Activated CD4-positive, alpha-beta T cell treated with anti-CD3 and anti-CD28 coated beads for 1 hour (primary cell): ENCODE results near the gene PCNA.
"Not testable (repeated sequence)": the region's sequence is repeated elsewhere in the genome, so short reads cannot be mapped to it uniquely, and the experiment has no call there.

ENCODE experiments used
- DNase-seq: peaks from one replicate; pipeline ENCODE4 v3.0.0-alpha.2; 2020

Gene PCNA

DNA sequence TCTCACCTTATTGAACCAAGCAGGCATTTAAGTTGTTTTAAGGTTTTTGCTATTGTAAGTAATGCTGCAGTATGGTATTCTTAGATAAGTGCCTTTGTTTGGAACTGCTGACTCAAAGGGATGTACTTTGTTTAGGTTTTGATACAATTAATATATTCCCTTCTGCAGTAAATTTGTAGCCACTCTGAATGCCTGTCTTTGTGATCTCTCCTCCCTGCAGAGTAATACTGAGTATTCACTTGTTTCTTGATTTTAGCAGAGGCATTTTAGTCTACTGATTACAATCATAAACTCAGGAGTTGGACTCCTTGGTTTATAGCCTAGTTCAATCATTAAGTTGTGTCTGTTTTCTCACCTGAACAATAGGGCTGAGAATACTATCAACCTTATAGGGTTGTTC lies 20.4 kb upstream of the PCNA start:
- DNase-seq = no peak

DNA sequence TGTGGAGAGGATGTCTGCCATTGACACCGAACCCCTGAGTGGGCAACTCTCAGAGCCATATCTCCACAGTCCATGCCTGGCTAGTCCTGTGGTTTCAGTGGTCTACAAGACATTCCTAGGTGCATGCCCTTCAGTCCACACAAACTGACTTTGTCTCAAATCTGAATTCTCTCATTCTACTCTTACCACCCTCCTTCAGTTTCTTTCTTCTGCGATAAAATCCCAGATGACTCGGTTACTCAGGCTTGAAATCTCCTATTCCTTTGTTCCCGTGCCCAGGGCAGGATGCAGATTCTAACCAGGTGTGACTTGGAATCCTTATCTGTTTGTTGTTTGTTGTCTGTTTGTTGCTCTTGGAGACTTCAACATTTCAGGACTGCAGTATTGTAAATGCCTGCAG lies 16.3 kb upstream of the PCNA start:
- no peak for DNase-seq

DNA sequence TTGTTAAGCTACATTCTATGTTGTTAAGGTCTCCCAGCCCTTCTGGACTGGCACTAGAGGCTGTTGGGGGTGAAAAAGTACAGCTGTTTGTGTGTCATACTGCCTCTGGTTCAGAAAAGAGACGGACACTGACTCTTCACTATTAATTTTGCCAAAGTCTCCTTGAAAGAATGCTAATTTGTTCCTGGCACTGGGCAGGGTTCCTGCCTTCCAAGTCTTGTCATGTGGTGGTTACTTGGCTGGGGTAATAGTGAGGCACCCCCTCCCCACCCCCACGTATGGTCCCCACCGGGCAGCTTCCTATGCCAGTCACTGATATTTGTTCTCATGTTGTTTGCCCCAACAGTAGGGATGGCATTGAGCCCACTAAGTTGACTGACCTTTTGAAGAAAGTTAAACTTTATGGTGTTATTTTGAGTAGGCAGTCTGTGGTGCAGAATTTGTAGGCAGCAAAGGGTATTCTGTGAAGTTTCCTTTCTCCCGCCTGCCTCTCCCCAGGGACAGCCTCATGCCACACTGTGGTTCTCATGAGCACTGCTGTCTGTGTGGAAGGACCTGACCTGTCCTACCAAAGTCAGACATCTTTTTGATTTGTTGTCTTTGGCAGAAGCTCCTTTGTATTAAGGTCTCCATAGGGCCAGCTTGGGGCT lies 15.7 kb upstream of the PCNA start:
- DNase-seq = no peak

- DNase-seq = no peak
These were observed 14.2 kb upstream of the PCNA start for GRCh38 chr20:5133998-5134397.

DNA sequence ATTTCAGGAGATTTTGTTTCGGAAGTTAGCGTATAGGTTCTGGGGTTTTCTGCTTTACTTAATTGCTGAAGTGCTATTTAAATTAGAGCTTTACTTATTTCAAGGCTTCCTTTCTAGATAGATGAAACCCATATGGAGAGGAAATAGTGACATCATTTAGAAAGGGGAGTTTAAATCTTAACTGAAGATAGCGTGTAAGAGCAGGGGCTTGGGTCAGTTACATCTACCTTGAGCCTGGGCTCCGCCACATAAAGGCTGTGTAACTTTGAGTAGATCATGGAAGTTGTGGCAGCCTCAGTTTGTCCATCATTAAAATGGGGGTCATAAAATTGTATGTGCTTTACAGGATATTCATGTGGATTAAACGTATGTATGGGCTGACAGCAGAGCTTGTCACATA lies 11.7 kb upstream of the PCNA start:
- DNase-seq = no peak

DNA sequence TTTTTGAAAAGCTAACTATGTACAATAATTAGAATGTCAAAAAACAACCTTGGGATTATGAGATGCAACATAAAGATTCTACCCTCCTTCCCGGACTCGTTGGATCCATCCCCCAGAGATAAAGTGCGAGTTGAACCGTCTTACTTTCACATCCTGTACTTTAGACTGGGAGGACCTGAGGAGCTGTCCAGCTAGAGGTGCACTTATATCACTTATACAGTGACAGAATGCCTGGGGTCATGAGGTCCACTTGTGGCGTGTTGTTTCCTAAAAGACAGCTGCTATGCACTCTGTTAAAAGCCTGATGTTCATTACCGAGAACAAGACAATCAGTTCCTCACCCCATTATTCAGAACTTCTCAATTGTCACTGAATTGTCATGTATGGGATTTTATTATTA lies 9.1 kb upstream of the PCNA start:
- no peak for DNase-seq

GRCh38 chr20:5127859-5128424 lies 8.2 kb upstream of the PCNA start:
- DNase-seq = no peak

DNA sequence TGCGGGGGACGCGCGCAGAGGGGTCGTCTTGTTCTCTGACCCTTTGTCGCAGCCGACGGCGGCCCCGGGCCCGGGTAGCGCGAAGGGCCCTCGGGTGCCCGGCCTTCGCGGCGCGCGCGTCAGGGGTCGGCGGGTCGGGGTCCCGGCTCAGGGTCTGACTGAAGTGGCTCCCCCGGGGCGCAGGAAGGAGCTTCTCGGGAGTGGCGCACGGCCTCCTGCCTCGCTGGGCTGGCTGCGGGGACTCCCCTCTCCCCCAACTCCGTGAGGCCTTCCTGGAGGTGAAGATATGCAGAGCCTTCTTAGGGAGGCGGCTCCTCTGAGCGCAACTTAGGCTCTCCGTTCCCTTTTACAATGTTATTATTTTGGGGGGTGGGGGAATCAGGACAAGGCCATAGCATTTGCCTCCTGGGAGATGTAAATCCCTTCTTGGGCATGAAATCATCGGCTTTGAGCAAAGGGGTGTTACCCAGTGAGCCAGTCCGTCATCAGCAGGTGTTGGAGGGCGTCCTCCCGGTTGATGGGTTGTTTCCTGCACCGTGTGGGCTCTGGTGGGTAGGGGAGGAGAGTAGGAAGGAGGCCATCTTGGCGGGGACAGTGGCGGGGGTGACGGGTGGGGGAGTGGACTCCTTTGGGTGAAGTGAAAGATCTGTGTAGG lies 7.6 kb upstream of the PCNA start:
- DNase-seq = peak; percentile 43

DNA sequence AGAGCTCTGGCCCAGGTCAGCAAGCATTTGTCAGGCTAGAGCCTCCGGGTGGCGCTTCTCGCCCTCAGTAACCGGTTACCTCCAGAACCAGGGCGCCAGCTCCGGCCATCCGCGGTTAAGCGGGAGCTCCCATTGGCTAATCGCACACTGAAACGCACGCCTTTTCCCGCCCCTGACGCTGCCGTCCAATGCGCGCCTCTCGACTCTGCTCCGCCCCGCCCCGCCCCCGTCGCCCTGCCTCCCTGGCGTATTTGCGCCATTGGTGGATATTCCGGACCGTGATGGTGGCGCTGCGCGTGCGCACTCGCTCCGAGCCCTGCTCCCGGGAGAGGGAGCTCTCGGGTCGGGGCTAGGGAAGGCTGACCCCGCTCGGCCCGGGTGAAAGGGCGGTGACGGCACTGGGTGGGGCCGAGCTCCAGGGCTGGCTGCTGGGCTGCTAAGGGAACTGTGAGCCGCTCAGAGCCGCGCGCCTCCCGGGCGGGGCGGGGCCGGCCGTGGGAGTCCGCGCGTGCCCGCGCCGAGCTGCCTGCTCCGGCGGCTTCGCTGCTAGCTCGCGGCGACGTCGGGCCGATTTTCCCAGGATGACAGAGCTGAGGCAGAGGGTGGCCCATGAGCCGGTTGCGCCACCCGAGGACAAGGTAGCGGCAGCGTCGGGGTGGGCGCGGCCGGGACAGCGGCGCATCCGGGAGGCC lies 6.9 kb upstream of the PCNA start, which contains the start of gene CDS2:
CDS2 (plus strand) TSS at position 497 of the 692 bp plus-strand sequence; CDS start at position 582, 85 bp downstream.
- peak; percentile 100 for DNase-seq

DNA sequence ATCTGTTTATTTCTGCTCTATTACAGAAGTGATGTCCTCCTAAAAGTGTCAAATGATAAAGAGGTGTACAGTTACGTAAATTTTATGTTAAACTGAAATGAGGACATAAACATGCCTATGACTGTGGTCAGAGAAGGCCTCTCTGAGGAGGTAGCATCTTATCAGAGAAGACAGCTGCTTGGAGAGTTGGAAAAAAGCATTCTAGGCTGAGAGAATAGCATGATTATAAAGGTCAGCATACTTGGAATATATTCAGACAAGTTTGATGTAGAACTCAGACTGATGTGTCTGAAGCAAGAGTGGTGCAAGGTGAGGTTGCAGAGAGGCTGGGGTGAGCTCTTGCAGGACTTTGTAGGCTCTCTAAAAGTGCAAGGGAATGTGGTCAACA lies 3.1 kb upstream of the PCNA start:
- no peak for DNase-seq

- DNase-seq = no peak
These were observed 373 bp upstream of the PCNA start for GRCh38 chr20:5120185-5120476.

GRCh38 chr20:5119143-5119434 lies 669 bp downstream of the PCNA start:
- no peak for DNase-seq

DNA sequence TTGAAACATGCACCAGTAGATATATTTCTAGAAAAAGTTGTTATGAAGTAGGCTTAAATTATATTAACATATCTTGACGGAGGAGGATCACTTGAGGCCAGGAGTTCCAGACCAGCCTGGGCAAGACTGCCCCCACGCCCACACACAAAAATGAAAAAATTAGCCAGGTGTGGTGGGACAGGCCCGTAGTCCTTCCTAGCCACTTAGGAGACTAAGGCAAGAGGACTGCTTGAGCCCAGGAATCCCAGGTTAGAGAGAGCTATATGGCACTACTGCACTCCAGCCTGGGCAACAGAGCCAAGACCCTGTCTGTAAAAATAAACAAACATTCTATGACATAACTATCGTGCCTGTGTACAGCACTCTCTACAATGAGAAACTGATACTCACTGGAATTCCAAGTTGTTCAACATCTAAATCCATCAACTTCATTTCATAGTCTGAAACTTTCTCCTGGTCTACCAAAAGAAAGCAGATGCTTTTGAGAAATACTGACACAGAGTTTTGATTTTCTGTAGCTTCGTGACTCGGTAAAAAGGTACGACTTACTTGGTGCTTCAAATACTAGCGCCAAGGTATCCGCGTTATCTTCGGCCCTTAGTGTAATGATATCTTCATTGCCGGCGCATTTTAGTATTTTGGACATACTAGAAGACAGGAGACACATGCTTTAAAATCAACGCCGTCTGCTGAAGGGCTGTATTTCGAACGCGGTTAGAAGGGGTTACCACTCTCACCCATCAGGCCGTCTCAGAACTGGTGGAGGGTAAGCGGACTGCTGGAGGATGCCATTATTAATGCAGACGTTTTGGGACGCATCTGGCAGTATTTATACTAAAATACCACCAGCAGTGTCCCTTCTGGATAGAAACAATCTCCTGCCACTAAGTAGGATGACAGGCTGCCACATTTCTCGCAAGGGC lies 1.3 kb downstream of the PCNA start:
- DNase-seq = no peak

GRCh38 chr20:5116875-5117274 lies 2.9 kb downstream of the PCNA start:
- DNase-seq = no peak

- DNase-seq = no peak
These were observed 5.4 kb downstream of the PCNA start for GRCh38 chr20:5114403-5114802.

DNA sequence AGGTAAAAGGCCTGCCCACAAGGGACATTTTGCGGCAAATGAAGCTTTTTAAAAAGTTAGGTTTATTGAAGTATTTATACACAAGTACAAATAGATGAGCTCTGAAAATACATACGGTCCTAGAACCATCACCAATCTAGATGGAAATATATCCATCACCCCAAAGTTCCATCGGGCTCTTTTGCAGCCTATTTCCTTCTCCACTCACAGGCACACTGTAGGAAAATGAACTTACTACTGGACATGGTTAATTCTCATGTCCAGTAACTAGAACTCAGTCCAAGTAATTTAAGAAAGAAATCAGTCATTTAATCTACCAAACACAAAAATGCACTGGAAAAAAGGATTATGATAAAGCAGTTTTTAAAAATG lies 6.2 kb downstream of the PCNA start:
- DNase-seq = no peak

DNA sequence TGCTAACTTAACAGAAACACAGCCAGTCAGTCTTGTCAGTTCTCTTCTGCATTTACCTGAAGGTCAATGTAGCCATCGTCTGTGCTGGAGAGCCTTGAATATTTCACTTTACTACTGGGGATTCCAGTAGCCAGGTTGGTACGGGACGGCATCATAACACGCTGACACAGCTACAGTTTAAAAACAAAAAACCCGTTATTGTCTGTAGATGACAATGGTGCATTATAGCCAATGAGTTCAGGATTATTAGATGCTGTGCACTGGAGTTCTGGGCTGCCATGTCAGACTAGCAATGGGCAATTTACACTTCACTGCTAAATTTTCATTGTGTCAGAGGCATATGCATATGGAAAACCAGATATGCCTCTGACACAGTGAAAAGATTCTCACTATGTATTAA lies 10.5 kb downstream of the PCNA start:
- no peak for DNase-seq

DNA sequence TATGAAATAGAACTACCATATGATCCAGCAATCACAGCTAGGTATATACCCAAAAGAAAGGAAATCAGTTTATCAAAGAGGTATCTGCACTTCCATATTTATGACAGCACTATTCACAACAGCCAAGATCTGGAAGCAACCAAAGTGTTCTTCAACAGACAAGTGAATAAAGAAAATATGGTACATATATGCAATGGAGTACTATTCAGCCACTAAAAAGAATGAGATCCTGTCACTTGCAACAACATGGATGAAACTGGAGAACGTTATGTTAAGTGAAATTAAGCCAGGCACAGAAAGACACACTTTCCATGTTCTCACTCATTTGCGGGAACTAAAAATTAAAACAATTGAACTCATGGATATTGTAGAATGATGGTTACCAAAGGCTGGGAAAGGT lies 15.3 kb downstream of the PCNA start:
- DNase-seq = no peak

- DNase-seq = peak; percentile 64
These were observed 18.9 kb downstream of the PCNA start for GRCh38 chr20:5100684-5101347.

DNA sequence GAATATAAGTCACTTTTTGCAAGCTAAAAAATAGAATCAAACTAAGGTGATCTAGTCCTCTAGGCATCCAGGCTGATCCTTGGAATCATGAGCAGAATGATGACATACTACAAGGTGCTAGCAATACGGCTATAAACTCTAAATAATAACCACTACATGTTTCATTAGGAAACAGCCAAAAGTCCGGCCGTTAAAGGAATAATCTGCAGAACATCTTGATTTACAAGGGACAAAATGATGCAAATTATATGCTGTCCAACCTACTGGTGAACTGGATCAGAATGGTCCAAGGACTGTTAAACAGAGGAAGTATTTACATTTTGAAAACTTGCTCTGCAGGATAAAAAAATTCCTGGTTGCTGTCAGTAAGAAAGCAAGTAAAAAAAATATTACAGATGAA lies 19.8 kb downstream of the PCNA start:
- DNase-seq = not testable (repeated sequence)

DNA sequence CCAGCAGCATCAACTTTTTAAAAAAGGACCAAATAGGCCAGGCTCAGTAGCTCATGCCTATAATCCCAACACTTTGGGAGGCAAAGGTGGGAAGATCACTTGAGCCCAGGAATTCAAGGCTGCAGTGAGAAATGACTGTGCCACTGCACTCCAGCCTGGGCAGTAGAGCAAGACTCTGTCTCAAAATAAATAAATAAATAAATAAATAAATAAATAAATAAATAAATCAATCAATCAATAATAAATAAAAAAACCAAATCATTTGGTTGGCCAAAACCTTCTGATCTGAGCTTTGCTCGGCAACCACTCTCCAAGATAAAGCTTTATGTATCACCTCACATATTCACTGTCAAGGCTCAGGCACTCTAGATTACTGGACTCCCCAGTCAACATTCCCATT lies 20.7 kb downstream of the PCNA start:
- DNase-seq = not testable (repeated sequence)

DNA sequence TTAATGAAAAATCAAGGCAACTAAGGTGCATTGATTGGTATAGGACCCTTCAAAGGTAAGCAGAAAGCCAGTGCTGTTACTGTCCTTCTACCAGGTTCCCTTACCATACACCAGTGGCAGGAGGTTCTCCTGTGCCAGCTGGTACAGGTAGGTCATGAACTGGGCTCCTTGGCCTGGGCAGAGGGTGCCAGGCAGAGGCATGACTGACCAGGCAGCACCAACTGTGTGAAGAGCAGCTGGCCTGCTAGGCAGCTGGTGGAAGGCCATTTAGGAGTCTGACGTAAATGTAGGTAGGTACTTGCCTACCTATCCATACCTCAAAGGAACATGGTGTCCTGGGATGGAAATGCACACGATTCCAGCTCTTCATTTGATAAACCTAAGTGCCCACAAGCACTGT lies 23.3 kb downstream of the PCNA start:
- no peak for DNase-seq

DNA sequence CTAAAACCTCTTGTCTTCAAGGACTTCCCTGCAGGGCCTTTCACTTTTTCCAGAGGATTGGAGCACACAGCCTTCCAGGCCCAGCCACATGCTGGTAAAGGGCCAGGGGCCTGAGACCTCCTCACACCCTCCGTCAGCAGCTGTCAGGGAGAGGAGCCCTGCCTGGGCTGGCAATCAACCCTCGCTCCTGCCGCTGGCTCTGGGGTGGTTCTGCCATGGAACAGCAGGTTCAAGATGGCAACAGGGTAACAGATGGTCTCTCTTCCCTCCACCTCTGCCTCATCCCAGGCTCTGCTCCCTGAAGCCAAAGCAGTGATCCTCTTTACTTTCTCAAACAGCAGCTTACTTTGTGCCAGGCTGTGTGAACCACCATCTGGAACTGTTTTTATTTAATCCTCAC lies 23.8 kb downstream of the PCNA start:
- DNase-seq = no peak
